SK-N-SH (cell line): ENCODE measurements around the gene CACNA1E. TPM values are rescaled to one million over a fixed set of nuclear protein-coding genes. Genes with fewer than 3 reads are reported as not detected.

ENCODE experiments used
- CTCF ChIA-PET: fragments of 300-600, 350-600 bp; formaldehyde crosslinking; extraction: SDS; loops from one replicate; lab custom pipeline; 2021; lab: Yijun Ruan, JAX
- POLR2A ChIA-PET: fragments of 350-600 bp; sonication (Branson Sonifier 250); formaldehyde crosslinking; extraction: SDS; loops from one replicate; lab custom pipeline; 2020; ENCODE audit warnings: antibody characterized with exemption, inconsistent platforms; lab: Yijun Ruan, JAX
- DNase-seq: peaks from one replicate; pipeline ENCODE4 v3.0.0; 2012
- H2AFZ ChIP-seq: fragments of 200-600 bp; sonication (generic); 2 replicates; pipeline ENCODE4 v1.8.1; 2016; ENCODE audit warnings: antibody characterized with exemption, mild to moderate bottlenecking, low read depth
- H3F3A ChIP-seq: fragments of 200-600 bp; sonication (generic); replicated peaks from 2 replicates; pipeline ENCODE3; 2016; ENCODE audit warnings: antibody characterized with exemption, mild to moderate bottlenecking; ENCODE audit not compliant: insufficient read depth
- H3K27ac ChIP-seq, 2 experiments: fragments of 200-500 bp in 1 of 2; fragments of 200-600 bp in 1 of 2; sonication (Bioruptor generic) in 1 of 2; sonication (generic), shearing (Covaris generic) in 1 of 2; 2 replicates each; pipeline versions ENCODE4 v1.5.1 to v1.6.1; 2014 to 2016; ENCODE audit warnings: low read depth in 2 of 2, inconsistent platforms in 1 of 2, low read length in 1 of 2, mild to moderate bottlenecking in 1 of 2, mixed read lengths in 1 of 2
- H3K27me3 ChIP-seq: fragments of 200-600 bp; sonication (generic), shearing (Covaris generic); 2 replicates; pipeline ENCODE4 v1.6.1; 2016; ENCODE audit warnings: mixed run types; ENCODE audit not compliant: insufficient read depth
- H3K36me3 ChIP-seq, 2 experiments: fragments of 200-500 bp in 1 of 2; fragments of 200-600 bp in 1 of 2; sonication (Bioruptor generic) in 1 of 2; sonication (generic) in 1 of 2; replicated peaks in 1 of 2; 2 replicates each; pipeline versions ENCODE3 to v1.5.1; 2014 to 2016; ENCODE audit warnings: low read length in 1 of 2, mild to moderate bottlenecking in 1 of 2; ENCODE audit not compliant: insufficient read depth in 2 of 2, control insufficient read depth in 1 of 2
- H3K4me1 ChIP-seq, 2 experiments: fragments of 200-500 bp in 1 of 2; fragments of 200-600 bp in 1 of 2; sonication (Bioruptor generic) in 1 of 2; sonication (generic), shearing (Covaris generic) in 1 of 2; 2 replicates each; pipeline versions ENCODE4 v1.5.1 to v1.6.1; 2014 to 2016; ENCODE audit warnings: low read depth in 1 of 2, low read length in 1 of 2, mixed run types in 1 of 2; ENCODE audit not compliant: insufficient read depth in 2 of 2, control insufficient read depth in 1 of 2
- H3K4me2 ChIP-seq: fragments of 200-600 bp; sonication (generic), shearing (Covaris generic); 2 replicates; pipeline ENCODE4 v1.6.1; 2017; ENCODE audit warnings: mixed run types
- H3K4me3 ChIP-seq, 2 experiments: fragments of 200-500 bp in 1 of 2; fragments of 200-600 bp in 1 of 2; sonication (Bioruptor generic) in 1 of 2; sonication (generic), shearing (Covaris generic) in 1 of 2; 2 replicates each; pipeline versions ENCODE4 v1.5.1 to v1.8.1; 2014 to 2016; ENCODE audit warnings: low read depth in 2 of 2, inconsistent platforms in 1 of 2, low read length in 1 of 2, mild to moderate bottlenecking in 1 of 2, mixed read lengths in 1 of 2, moderate library complexity in 1 of 2
- H3K79me2 ChIP-seq: fragments of 200-600 bp; sonication (generic); 2 replicates; pipeline ENCODE4 v1.8.1; 2017; ENCODE audit warnings: mild to moderate bottlenecking; ENCODE audit not compliant: insufficient read depth
- H3K9ac ChIP-seq: fragments of 200-600 bp; sonication (generic); 2 replicates; pipeline ENCODE4 v1.6.1; 2017; ENCODE audit warnings: mixed run types
- H3K9me2 ChIP-seq: fragments of 200-600 bp; sonication (generic); 2 replicates; pipeline ENCODE4 v1.6.1; 2017; ENCODE audit warnings: mixed run types
- H3K9me3 ChIP-seq: fragments of 200-600 bp; sonication (generic); 2 replicates; pipeline ENCODE4 v1.6.1; 2017; ENCODE audit warnings: mixed run types, mild to moderate bottlenecking, moderate library complexity
- H4K20me1 ChIP-seq: fragments of 200-600 bp; sonication (generic); 2 replicates; pipeline ENCODE4 v1.6.1; 2017; ENCODE audit warnings: mild to moderate bottlenecking, mixed run types; ENCODE audit not compliant: insufficient read depth
- CHD2 ChIP-seq: fragments of 150-350 bp; IDR thresholded peaks from 2 replicates; pipeline ENCODE4 v1.6.1; 2018; ENCODE audit warnings: low read length; ENCODE audit not compliant: partially characterized antibody
- ELF1 ChIP-seq: IDR thresholded peaks from 2 replicates; pipeline ENCODE4 v1.4.0; 2012
- EP300 ChIP-seq, 2 experiments: IDR thresholded peaks; 2 replicates each; pipeline versions ENCODE4 v1.4.0 to v1.6.1; 2012; ENCODE audit warnings: borderline replicate concordance in 1 of 2, low read depth in 1 of 2, low read length in 1 of 2
- EZH2phosphoT487 ChIP-seq: fragments of 200-600 bp; sonication (generic); IDR thresholded peaks from 2 replicates; pipeline ENCODE4 v1.6.1; 2017; ENCODE audit warnings: low read depth, mixed run types, mild to moderate bottlenecking, antibody characterized with exemption, moderate library complexity, borderline replicate concordance
- FOSL2 ChIP-seq: IDR thresholded peaks from 2 replicates; pipeline ENCODE4 v1.4.0; 2012; ENCODE audit warnings: low read depth, mild to moderate bottlenecking, moderate library complexity, borderline replicate concordance
- FOXM1 ChIP-seq: IDR thresholded peaks from 2 replicates; pipeline ENCODE4 v1.4.0; 2012; ENCODE audit warnings: low read depth, mild to moderate bottlenecking
- GABPA ChIP-seq: IDR thresholded peaks from 2 replicates; pipeline ENCODE4 v1.4.0; 2012; ENCODE audit warnings: low read depth, mild to moderate bottlenecking
- GATA2 ChIP-seq: sonication (generic); formaldehyde crosslinking; IDR thresholded peaks from 2 replicates; pipeline ENCODE4 v1.5.0; 2020; ENCODE audit warnings: mild to moderate bottlenecking, missing genetic modification reagents
- JUND ChIP-seq: IDR thresholded peaks from 2 replicates; pipeline ENCODE4 v1.4.0; 2012
- MEF2A ChIP-seq: IDR thresholded peaks from 2 replicates; pipeline ENCODE4 v1.4.0; 2012; ENCODE audit warnings: low read depth, borderline replicate concordance
- NFIC ChIP-seq: IDR thresholded peaks from 2 replicates; pipeline ENCODE4 v1.4.0; 2012; ENCODE audit warnings: borderline replicate concordance
- RAD21 ChIP-seq: IDR thresholded peaks from 2 replicates; pipeline ENCODE4 v1.6.1; 2012; ENCODE audit warnings: mild to moderate bottlenecking, low read length
- RFX5 ChIP-seq: IDR thresholded peaks from 2 replicates; pipeline ENCODE4 v1.6.1; 2012; ENCODE audit warnings: mild to moderate bottlenecking, improper control_type of control experiment, low read length
- RXRA ChIP-seq: IDR thresholded peaks from 2 replicates; pipeline ENCODE4 v1.4.0; 2012; ENCODE audit warnings: low read depth, mild to moderate bottlenecking, borderline replicate concordance
- SIN3A ChIP-seq: IDR thresholded peaks from 2 replicates; pipeline ENCODE4 v1.6.1; 2012; ENCODE audit warnings: low read depth, mild to moderate bottlenecking, low read length, moderate library complexity, borderline replicate concordance
- SMC3 ChIP-seq: IDR thresholded peaks from 2 replicates; pipeline ENCODE4 v1.6.1; 2012; ENCODE audit warnings: low read depth, low read length, improper control_type of control experiment
- YY1 ChIP-seq: IDR thresholded peaks from 2 replicates; pipeline ENCODE4 v1.4.0; 2012; ENCODE audit warnings: low read depth, mild to moderate bottlenecking
- WGBS: methylation state at CpG from one replicate; pipeline ENCODE4 v1.1.6; 2017; ENCODE audit warnings: low lambda C conversion rate; 5-methylcytosine and 5-hydroxymethylcytosine counted together
- polyA plus RNA-seq, 3 experiments: library from polyadenylated mRNA; depleted of rRNA; stranded (reverse); fragments of >200 nt; gene quantifications; 2 replicates each; pipeline ENCODE4 v1.2.3, GENCODE V29; 2012
- TF ChIP-seq, protein P1 (sequence below): fragments of 200-600 bp; sonication (generic); IDR thresholded peaks from 2 replicates; pipeline ENCODE4 v1.6.1; 2017; ENCODE audit warnings: antibody characterized with exemption, mild to moderate bottlenecking, moderate library complexity
- TF ChIP-seq, protein P2 (sequence below): fragments of 150-350 bp; IDR thresholded peaks from 2 replicates; pipeline ENCODE4 v1.6.1; 2017; ENCODE audit warnings: antibody characterized with exemption, low read length, low read depth, borderline replicate concordance
- TF ChIP-seq, protein P3 (sequence below): IDR thresholded peaks from 2 replicates; pipeline ENCODE4 v1.4.0; 2012; ENCODE audit warnings: low read depth
- TF ChIP-seq, protein P4 (sequence below): fragments of 150-350 bp; IDR thresholded peaks from 2 replicates; pipeline ENCODE4 v1.6.1; 2016; ENCODE audit warnings: mild to moderate bottlenecking, low read depth, low read length

Gene CACNA1E
- polyA plus RNA-seq, 1 of the 3 experiments (the other 2 are of a cell fraction), result not detected

DNA sequence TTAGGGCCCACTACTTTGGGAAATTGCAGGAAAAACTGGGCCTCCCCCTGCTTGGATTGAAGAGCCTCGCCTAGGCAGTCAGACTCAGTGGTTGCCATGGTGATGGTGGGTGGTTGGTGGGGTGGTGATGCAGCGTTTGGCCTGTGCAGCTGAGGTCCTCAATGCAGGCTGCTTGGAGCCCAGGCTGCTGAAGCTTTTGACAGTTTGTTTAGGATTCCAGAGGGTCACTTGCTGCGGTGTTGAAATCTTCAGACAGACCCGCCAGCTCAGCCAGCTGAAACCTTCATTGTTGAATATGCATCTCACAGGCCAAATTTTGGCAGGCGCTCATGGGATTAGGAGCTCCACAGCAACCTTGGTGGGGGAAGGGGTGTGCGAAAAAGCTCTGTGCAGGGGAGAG, 67.9 kb downstream of the CACNA1E start:
- POLR2A ChIA-PET, result no interaction called here

DNA sequence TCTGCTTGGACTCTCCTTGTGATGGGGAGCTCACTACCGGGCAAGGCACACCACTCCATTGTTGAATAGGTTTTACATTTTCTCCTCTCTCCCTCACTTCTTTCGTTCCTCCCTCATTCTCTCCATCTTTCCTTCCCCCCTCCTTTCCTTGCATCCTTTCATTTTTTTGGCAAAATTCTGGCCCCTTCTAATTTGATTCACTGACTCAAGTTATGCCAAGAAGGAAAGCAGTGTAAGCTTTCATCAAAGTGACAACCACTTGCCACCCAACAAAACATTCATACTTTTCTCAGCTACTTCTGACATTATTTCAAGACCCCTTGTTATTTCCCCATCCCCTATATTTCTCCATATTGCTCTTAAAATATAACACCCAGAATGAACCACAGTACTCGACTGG, 68.4 kb downstream of the CACNA1E start:
- H3K9me2 ChIP-seq, result no peaks in the 10 kb centered on the region
- no peaks in the 10 kb centered on the region for H3K4me1 ChIP-seq
- no peak overlapping the region for H3K27ac ChIP-seq
- 6% methylated on average over 3 of the region's 3 CpGs for WGBS
- no peak overlapping the region for H3K4me3 ChIP-seq
- H2AFZ ChIP-seq, result no peak overlapping the region
- no peaks in the 10 kb centered on the region for H3K27me3 ChIP-seq
- CTCF ChIA-PET, result interaction anchor here (0.6 to 1.0 kb wide), 2 partner anchors 8 to 47 kb away, joined by 3 to 4 read pairs; no protein-coding TSS in a partner anchor
- no peaks in the 10 kb centered on the region for H3K36me3 ChIP-seq
- no peak overlapping the region for H3K4me2 ChIP-seq
- H4K20me1 ChIP-seq, result no peaks in the 10 kb centered on the region
- no peaks in the 10 kb centered on the region for H3K79me2 ChIP-seq
- H3K9me3 ChIP-seq, result no peaks in the 10 kb centered on the region
- no peak for DNase-seq
- H3F3A ChIP-seq, result no peaks in the 10 kb centered on the region
- no peak overlapping the region for H3K9ac ChIP-seq
- POLR2A ChIA-PET, result no interaction called here
- TF ChIP-seq, protein P1, sequence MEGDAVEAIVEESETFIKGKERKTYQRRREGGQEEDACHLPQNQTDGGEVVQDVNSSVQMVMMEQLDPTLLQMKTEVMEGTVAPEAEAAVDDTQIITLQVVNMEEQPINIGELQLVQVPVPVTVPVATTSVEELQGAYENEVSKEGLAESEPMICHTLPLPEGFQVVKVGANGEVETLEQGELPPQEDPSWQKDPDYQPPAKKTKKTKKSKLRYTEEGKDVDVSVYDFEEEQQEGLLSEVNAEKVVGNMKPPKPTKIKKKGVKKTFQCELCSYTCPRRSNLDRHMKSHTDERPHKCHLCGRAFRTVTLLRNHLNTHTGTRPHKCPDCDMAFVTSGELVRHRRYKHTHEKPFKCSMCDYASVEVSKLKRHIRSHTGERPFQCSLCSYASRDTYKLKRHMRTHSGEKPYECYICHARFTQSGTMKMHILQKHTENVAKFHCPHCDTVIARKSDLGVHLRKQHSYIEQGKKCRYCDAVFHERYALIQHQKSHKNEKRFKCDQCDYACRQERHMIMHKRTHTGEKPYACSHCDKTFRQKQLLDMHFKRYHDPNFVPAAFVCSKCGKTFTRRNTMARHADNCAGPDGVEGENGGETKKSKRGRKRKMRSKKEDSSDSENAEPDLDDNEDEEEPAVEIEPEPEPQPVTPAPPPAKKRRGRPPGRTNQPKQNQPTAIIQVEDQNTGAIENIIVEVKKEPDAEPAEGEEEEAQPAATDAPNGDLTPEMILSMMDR, result no peak
- no peak for TF ChIP-seq YY1
- no peak for TF ChIP-seq RAD21
- no peak for TF ChIP-seq RFX5
- TF ChIP-seq ELF1, result no peak
- TF ChIP-seq GABPA, result no peak
- TF ChIP-seq RXRA, result no peak
- no peak for TF ChIP-seq NFIC
- TF ChIP-seq, protein P2, sequence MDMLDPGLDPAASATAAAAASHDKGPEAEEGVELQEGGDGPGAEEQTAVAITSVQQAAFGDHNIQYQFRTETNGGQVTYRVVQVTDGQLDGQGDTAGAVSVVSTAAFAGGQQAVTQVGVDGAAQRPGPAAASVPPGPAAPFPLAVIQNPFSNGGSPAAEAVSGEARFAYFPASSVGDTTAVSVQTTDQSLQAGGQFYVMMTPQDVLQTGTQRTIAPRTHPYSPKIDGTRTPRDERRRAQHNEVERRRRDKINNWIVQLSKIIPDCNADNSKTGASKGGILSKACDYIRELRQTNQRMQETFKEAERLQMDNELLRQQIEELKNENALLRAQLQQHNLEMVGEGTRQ, result no peak
- TF ChIP-seq MEF2A, result no peak
- no peak for TF ChIP-seq FOXM1
- TF ChIP-seq SIN3A, result no peak
- TF ChIP-seq GATA2 (CRISPR knock-in tag), result no peak
- TF ChIP-seq EP300 (IDR thresholded peaks at IDR 0.05; ENCODE audit: borderline replicate concordance in 1 of 2, low read depth in 1 of 2, low read length in 1 of 2), result no peak
- no peak for TF ChIP-seq FOSL2
- TF ChIP-seq JUND, result no peak
- TF ChIP-seq EZH2phosphoT487, result no peak

More for the DNA sequence above, 67.9 kb downstream of the CACNA1E start:
- no peak for DNase-seq
- CTCF ChIA-PET, result interaction anchor here (0.6 to 1.0 kb wide), 2 partner anchors 8 to 46 kb away, joined by 3 to 4 read pairs; no protein-coding TSS in a partner anchor
- Histone ChIP-seq H3K9ac (no peak overlapping the region), H2AFZ (no peak overlapping the region), H3F3A (no peaks in the 10 kb centered on the region), H3K9me2 (no peaks in the 10 kb centered on the region), H3K4me3 (no peak overlapping the region), H4K20me1 (no peaks in the 10 kb centered on the region), H3K9me3 (no peaks in the 10 kb centered on the region), H3K27ac (no peak overlapping the region), H3K4me1 (no peaks in the 10 kb centered on the region), H3K4me2 (no peak overlapping the region), H3K27me3 (no peaks in the 10 kb centered on the region), H3K36me3 (no peaks in the 10 kb centered on the region), H3K79me2 (no peaks in the 10 kb centered on the region)
- 27% methylated on average over 6 of the region's 6 CpGs for WGBS
- TF ChIP-seq FOXM1 (no peak), JUND (no peak), SMC3 (no peak), EZH2phosphoT487 (no peak), CHD2 (no peak)
- TF ChIP-seq, protein P1, result no peak
- TF ChIP-seq, protein P3, sequence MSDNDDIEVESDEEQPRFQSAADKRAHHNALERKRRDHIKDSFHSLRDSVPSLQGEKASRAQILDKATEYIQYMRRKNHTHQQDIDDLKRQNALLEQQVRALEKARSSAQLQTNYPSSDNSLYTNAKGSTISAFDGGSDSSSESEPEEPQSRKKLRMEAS, result no peak
- TF ChIP-seq, protein P4, sequence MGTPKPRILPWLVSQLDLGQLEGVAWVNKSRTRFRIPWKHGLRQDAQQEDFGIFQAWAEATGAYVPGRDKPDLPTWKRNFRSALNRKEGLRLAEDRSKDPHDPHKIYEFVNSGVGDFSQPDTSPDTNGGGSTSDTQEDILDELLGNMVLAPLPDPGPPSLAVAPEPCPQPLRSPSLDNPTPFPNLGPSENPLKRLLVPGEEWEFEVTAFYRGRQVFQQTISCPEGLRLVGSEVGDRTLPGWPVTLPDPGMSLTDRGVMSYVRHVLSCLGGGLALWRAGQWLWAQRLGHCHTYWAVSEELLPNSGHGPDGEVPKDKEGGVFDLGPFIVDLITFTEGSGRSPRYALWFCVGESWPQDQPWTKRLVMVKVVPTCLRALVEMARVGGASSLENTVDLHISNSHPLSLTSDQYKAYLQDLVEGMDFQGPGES, result no peak
